SK-N-SH treated with all-trans-retinoic acid at 6 μM for 48 hours (cell line): ENCODE measurements around the gene REPIN1.

Experiments used
- ATAC-seq: fragments of 200-7000 bp; cut with Tn5 transposase; 3 replicates; pipeline ENCODE4 v1.9.1; 2020; ENCODE audit warnings: mild to moderate bottlenecking, moderate library complexity
- ARNTL ChIP-seq: fragments of 450-650 bp; formaldehyde crosslinking; IDR thresholded peaks from 2 replicates; pipeline ENCODE4 v1.5.0; 2020; ENCODE audit warnings: low read depth, mild to moderate bottlenecking, moderate library complexity, borderline replicate concordance
- BACH2 ChIP-seq: fragments of 250-450 bp; sonication (Bioruptor Pico); IDR thresholded peaks from 2 replicates; pipeline ENCODE4 v1.9.0; 2021; ENCODE audit warnings: mild to moderate bottlenecking, borderline replicate concordance
- CREB5 ChIP-seq: fragments of 250-450 bp; sonication (Bioruptor Pico); IDR thresholded peaks from 2 replicates; pipeline ENCODE4 v1.5.1; 2020; ENCODE audit warnings: low read depth, mild to moderate bottlenecking, moderate library complexity
- CSDC2 ChIP-seq: fragments of 250-450 bp; sonication (Bioruptor Pico); IDR thresholded peaks from 2 replicates; pipeline ENCODE4 v1.5.0; 2020; ENCODE audit warnings: mild to moderate bottlenecking, moderate library complexity
- CSRNP3 ChIP-seq: fragments of 250-450 bp; sonication (Bioruptor Pico); IDR thresholded peaks from 2 replicates; pipeline ENCODE4 v1.5.1; 2021; ENCODE audit warnings: mild to moderate bottlenecking, moderate library complexity
- ESRRG ChIP-seq: fragments of 250-450 bp; sonication (Bioruptor Pico); IDR thresholded peaks from 2 replicates; pipeline ENCODE4 v1.6.1; 2021; ENCODE audit warnings: mild to moderate bottlenecking
- GLIS3 ChIP-seq: fragments of 250-450 bp; sonication (Bioruptor Pico); IDR thresholded peaks from 2 replicates; pipeline ENCODE4 v1.5.0; 2020; ENCODE audit warnings: mild to moderate bottlenecking, moderate library complexity
- ISL1 ChIP-seq: fragments of 250-450 bp; sonication (Bioruptor Pico); IDR thresholded peaks from 2 replicates; pipeline ENCODE4 v2.1.2; 2022; ENCODE audit warnings: mild to moderate bottlenecking, moderate library complexity
- PATZ1 ChIP-seq: fragments of 250-450 bp; sonication (Bioruptor Pico); IDR thresholded peaks from 2 replicates; pipeline ENCODE4 v1.8.0; 2020; ENCODE audit warnings: mild to moderate bottlenecking, moderate library complexity, borderline replicate concordance
- POU6F1 ChIP-seq: fragments of 250-450 bp; sonication (Bioruptor Pico); IDR thresholded peaks from 2 replicates; pipeline ENCODE4 v1.8.0; 2021; ENCODE audit warnings: low read depth, mild to moderate bottlenecking, moderate library complexity, borderline replicate concordance
- PPARA ChIP-seq: fragments of 250-450 bp; sonication (Bioruptor Pico); IDR thresholded peaks from 2 replicates; pipeline ENCODE4 v1.5.0; 2020; ENCODE audit warnings: mild to moderate bottlenecking, borderline replicate concordance
- RARB ChIP-seq: fragments of 250-450 bp; sonication (Bioruptor Pico); IDR thresholded peaks from 2 replicates; pipeline ENCODE4 v1.8.0; 2021; ENCODE audit warnings: mild to moderate bottlenecking, moderate library complexity
- SNAI2 ChIP-seq: fragments of 250-450 bp; sonication (Bioruptor Pico); IDR thresholded peaks from 2 replicates; pipeline ENCODE4 v1.5.0; 2020; ENCODE audit warnings: mild to moderate bottlenecking, moderate library complexity
- TCF4 ChIP-seq: fragments of 250-450 bp; sonication (Bioruptor Pico); IDR thresholded peaks from 2 replicates; pipeline ENCODE4 v1.8.0; 2021; ENCODE audit warnings: mild to moderate bottlenecking, moderate library complexity, borderline replicate concordance
- TOX ChIP-seq: fragments of 250-450 bp; sonication (Bioruptor Pico); IDR thresholded peaks from 2 replicates; pipeline ENCODE4 v1.8.0; 2021; ENCODE audit warnings: mild to moderate bottlenecking, moderate library complexity, borderline replicate concordance
- ZC3H10 ChIP-seq: fragments of 250-450 bp; sonication (Bioruptor Pico); IDR thresholded peaks from 2 replicates; pipeline ENCODE4 v1.5.1; 2021; ENCODE audit warnings: mild to moderate bottlenecking, moderate library complexity
- ZFP3 ChIP-seq: fragments of 250-450 bp; sonication (Bioruptor Pico); IDR thresholded peaks from 2 replicates; pipeline ENCODE4 v1.5.0; 2020; ENCODE audit warnings: mild to moderate bottlenecking, moderate library complexity
- ZFP30 ChIP-seq: fragments of 450-650 bp; formaldehyde crosslinking; IDR thresholded peaks from 2 replicates; pipeline ENCODE4 v1.5.0; 2022; ENCODE audit warnings: mild to moderate bottlenecking, moderate library complexity
- ZNF565 ChIP-seq: fragments of 450-650 bp; formaldehyde crosslinking; conservative IDR thresholded peaks from 2 replicates; pipeline ENCODE4 v1.5.0; 2020; ENCODE audit warnings: low read depth, mild to moderate bottlenecking, moderate library complexity
- ZNF70 ChIP-seq: fragments of 450-650 bp; formaldehyde crosslinking; IDR thresholded peaks from 2 replicates; pipeline ENCODE4 v1.5.0; 2020; ENCODE audit warnings: mild to moderate bottlenecking, moderate library complexity

Gene REPIN1

GRCh38 chr7:150346922-150347321 lies 21.7 kb upstream of the REPIN1 start:
- TF ChIP-seq CSDC2 (CRISPR knock-in tag): no peak
- no peak for TF ChIP-seq PPARA (CRISPR knock-in tag)
- TF ChIP-seq RARB: no peak
- no peak for TF ChIP-seq BACH2 (CRISPR knock-in tag)
- TF ChIP-seq ZNF70 (CRISPR knock-in tag): no peak
- TF ChIP-seq CREB5 (CRISPR knock-in tag): no peak
- no peak for TF ChIP-seq CSRNP3 (CRISPR knock-in tag)
- no peak for TF ChIP-seq ARNTL (CRISPR knock-in tag)
- no peak for TF ChIP-seq SNAI2 (CRISPR knock-in tag)
- TF ChIP-seq ZFP30 (CRISPR knock-in tag): no peak
- no peak for TF ChIP-seq GLIS3 (CRISPR knock-in tag)
- no peak for TF ChIP-seq ISL1 (CRISPR knock-in tag)
- no peak for TF ChIP-seq TOX (CRISPR knock-in tag)
- no peak for TF ChIP-seq POU6F1
- TF ChIP-seq ZC3H10 (CRISPR knock-in tag): no peak
- no peak for ATAC-seq

- TF ChIP-seq ZNF565 (CRISPR knock-in tag) (no peak), ZFP3 (CRISPR knock-in tag) (no peak), CSRNP3 (CRISPR knock-in tag) (no peak), RARB (no peak), CSDC2 (CRISPR knock-in tag) (no peak), ESRRG (CRISPR knock-in tag) (no peak), POU6F1 (no peak), SNAI2 (CRISPR knock-in tag) (no peak)
- ATAC-seq: peak; percentile 21; the same call in 1 of the 3 replicates
These were observed 16.9 kb upstream of the REPIN1 start for GRCh38 chr7:150351587-150352194.

- ATAC-seq: no peak
- TF ChIP-seq TCF4 (CRISPR knock-in tag): no peak
- TF ChIP-seq PATZ1 (CRISPR knock-in tag): no peak
- no peak for TF ChIP-seq RARB
- no peak for TF ChIP-seq ZFP3 (CRISPR knock-in tag)
- no peak for TF ChIP-seq TOX (CRISPR knock-in tag)
- TF ChIP-seq ISL1 (CRISPR knock-in tag): no peak
- no peak for TF ChIP-seq PPARA (CRISPR knock-in tag)
- no peak for TF ChIP-seq GLIS3 (CRISPR knock-in tag)
- TF ChIP-seq, all 23 proteins: peak for 0
These were observed 13.0 kb upstream of the REPIN1 start for GRCh38 chr7:150355666-150356059.
